Activated CD4-positive, alpha-beta T cell treated with anti-CD3 and anti-CD28 coated beads, Interleukin-2, amount 50 U/mL, for 4 hours (primary cell): Measurements from ENCODE around the gene PRCD.

Experiments used
- DNase-seq, 2 experiments: peaks; one replicate each; pipeline ENCODE4 v3.0.0-alpha.2; 2020

PRCD gene

DNA sequence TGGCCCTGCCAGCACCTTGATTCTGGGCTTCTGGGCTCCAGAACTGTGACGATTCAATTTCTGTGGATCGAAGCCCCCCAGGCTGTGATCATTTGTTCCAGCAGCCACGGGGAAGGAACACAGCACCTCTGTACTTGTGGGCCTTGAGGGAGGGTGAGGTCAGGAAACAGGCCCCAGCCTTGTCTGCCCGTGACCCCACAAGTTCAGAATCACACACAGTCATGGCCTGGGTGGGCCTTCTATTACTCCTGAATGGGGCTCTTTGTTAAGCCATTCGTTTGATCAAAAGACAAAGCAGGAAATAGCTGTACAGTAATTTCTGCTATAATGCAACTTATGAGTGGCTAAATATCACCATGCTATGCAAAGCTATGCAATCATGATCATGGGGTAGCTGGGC is 35.7 kb downstream of the PRCD start:
- DNase-seq: no peak

DNA sequence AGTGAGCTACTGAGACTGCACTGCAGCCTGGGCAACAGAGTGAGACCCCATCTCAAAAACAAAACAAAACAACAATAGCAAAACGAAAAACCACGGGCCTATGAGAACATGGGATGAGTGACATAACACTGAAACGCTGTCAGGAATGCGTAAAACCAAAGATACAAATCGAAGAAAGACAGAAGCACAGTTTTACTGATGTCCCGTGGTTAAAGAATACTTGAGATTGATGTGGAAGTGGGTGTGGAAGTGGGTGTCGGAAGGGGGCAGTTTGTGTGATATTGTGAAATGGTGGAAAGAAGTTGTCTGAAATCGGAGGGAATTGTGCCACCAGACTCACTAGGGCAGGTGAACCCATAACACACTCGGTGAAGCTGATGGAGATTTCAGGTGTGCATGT is 36.3 kb downstream of the PRCD start:
- no peak for DNase-seq

GRCh38 chr17:76577876-76578275 is 38.0 kb downstream of the PRCD start:
- DNase-seq: no peak

DNA sequence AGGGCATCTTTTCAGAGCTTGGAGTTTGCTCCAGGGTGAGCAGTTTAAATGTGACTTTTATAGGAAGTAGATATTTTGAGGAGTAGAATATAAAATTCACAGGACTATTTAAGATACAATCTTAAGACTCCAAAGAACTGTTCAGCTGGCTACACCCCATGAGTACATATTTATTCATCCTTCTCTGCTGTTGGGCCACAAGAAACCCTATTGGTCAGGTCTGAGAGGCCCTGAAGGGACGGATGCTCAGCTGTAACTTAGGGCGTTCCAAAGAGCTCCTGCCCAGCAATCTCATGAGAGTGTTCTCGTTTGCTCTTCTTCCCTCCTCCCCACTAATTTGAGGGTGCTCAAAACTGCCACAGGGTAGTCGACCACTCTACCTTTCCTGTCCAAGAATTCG is 38.5 kb downstream of the PRCD start:
- no peak for DNase-seq

DNA sequence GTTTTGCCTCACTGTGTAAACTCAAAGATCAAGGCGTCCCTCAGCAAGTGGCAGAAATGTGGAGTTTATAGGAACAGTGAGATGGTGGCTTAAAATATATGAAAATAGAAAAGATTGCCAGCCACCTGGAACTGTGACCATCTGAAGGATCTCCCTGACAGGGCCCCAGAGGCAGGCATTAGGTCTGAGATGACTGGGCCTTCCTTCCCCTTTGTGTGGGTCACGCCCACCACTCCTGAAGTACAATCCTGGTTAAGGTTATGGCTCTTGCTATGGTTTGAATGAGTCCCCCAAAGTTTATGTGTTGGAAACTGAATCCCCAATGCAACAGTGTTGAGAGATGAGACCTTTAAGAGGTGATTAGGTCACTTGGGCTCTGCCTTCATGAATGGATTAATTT is 39.4 kb downstream of the PRCD start:
- no peak for DNase-seq

DNA sequence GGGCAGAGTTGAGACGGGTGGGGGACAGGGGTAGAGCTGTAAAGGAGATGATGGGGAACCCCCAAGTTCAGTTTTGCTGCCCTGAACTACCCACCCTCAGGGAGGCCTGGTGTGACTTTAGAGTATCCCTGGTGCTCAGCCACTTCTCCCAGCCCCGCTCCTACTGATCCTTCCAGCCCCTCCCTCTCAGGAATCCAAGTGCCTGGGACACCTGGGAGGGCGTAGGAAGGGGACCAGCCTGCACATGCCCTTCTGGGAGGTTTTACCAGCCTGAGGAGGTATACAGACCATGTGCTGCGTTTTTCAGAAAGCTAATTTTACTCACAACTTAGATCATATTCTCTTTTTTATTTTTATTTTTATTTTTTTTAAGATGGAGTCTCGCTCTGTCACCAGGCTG is 41.7 kb downstream of the PRCD start:
- DNase-seq: no peak

DNA sequence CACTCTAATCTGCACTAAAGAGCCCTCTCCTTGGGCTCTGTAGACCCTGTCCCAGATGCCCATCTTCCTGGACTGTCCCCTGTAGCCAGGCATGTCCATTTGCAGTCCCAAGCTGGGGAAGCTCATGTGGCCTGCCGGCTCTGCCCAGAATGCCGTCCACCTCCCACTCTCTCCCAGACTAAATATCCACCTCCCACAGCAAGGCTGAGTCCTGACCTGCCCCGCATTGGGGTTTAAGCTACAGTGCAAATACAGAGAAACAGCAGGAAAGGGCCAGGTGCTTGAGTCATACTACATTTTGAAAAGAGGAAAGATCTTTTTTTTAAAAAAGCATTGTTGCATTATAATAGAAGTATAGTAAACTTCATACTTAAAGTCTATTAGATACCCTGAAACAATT is 42.8 kb downstream of the PRCD start:
- no peak for DNase-seq

- no peak for DNase-seq
Measured at GRCh38 chr17:76584427-76585032, 44.7 kb downstream of the PRCD start.

DNA sequence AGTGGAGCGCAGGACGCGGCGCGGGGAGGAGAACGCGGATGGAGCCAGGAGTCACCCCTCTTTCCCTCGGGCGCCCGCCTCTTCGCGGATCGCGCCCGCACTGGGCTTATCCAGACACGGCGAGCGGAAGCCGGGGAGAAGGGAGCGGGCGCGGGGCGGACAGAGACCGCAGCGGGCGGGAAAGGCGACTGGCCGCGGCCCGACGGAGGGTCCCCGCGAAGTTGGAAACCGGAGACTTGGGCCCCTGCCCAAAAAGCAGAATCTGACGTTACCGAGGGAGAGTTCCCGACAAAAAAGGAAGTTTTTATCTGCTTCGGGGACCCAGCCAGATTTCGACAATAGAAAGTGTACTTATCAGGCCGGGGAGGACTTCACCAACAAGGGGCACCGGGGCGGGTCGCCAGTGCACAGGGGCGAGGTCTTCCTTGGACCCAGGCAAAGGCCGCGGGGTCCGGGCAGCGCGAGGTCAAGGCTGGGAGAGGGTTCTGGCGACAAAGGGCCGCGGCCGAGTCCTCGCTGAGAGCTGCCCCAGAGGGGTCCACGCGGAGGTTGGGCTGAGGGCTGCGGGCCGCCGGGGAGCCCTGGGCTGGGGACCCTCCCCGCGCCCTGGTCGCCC is 45.3 kb downstream of the PRCD start:
- no peak for DNase-seq

DNA sequence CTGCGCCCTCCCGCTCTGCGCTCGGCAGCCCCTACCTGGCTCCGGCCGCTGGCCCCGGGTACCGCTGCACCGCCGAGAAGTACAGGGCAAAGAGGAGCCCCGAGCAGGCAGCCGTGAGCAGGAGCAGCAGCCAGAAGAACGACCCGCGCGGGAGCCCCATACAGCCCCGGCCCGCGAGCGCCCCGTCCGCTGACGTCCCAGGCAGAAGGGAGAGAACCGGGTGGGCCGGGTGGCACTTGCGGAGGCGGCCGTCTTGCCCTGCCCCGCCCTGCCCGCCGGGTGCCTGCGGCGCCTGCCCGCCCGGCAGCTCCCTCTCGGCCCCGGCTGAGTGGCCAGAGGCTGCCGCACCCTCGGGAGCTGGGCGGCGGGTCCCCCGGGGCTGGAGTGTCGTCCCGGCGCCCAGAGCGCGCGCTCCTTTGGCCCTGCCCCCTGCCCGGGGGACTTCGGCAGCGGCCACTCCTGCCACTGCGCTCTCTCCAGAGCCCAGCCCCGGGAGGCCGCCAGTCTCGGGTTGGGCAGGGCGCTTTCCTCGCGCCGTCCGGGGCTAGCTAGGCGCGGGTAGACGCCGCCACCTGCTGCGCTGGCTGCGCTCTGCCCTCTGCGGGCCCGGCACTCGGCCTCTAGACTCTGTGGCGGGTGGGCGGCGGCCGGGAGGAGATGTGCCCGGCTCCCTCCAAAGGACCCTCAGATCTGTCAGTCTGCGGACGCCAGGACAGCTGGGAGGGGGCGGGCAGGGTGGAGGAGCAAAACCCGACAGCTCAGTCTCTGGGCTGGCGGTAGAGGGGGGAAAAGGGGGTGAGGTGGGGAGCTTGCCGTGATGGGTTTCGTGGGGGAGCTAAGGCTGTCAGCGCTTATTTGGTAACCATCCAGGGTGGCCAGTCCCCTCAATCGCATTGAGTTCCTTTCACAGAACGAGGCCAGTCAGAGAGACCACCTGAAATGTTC is 46.1 kb downstream of the PRCD start, which contains the start of gene ST6GALNAC2:
Gene ST6GALNAC2, minus strand, starts transcription at position 212 of the 945 bp plus-strand sequence. Its CDS starts 52 bp downstream, at position 160.
- DNase-seq: no peak

DNA sequence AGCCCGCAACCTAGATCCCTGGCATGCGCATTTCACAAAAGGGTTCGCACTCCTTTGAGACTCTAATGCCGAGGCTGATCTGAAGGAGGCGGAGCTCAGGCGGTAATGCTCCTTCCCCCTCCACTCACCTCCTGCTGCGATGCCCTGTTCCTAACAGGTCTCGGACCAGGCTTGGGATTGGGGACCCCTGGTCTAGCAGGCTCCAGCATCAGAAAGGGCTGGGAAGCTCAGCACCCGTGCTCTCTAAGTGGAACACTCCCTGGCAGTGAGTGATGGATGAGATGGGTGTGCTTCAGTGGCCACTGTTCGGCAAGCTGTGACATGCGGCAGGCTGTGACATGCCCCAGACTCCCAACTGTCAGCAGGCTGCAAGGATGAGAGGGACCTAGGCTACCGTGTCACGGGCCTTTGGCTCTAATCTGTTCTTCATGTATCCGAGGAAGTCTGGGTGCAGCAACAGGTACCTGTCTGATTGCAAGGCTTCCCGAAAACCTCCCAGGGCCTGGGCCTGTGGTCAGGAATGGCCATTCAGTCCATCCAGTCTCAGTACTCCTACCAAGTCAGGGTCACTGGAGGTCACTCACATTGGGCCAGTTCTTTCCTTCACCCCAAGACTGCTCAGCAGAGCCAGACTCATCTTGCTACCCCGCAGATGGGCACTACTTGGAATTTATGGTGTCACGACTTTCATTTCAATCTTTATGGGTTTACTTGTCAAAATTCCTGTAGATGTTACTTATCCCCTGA is 47.1 kb downstream of the PRCD start:
- no peak for DNase-seq

DNA sequence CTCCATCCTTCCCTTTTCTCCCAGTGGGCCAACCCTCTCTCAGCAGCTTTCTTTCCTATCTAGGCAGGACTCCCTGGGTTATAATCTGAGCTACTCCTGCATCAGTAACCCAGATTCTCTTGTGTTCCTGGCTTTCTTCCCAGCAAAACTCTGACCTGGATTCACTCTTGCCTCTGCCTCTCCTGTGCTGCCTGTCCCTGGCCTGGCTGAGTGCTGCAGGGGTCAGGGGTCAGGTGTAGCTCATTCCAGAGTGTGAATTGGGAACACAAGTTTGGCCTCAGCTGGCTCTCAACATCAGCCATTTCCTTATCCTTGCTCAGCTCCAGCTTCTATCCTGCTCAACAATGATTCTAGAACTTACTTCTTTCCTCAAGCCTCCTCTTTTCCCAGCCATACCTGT is 48.3 kb downstream of the PRCD start:
- no peak for DNase-seq

DNA sequence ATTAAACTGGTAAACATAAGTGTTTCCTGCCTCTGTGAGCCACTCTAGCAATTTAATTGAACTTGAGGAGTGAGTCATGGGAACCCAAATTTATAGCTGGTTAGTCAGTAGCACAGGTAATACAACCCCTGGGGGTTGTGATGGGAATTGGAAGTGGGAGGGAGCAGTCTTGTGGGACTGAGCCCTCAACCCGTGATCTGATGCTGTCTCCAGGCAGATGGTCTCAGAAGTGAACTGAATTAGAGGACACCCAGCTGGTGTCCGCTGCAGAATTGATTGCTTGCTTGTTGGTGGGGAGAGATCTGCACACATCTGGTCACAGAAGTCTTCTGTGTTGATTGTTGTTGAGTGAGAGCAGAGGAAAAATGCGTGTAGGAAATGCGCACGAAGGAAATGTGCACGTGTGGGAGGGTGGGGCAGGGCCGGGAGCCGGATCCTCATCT is 53.6 kb downstream of the PRCD start:
- DNase-seq: no peak

DNA sequence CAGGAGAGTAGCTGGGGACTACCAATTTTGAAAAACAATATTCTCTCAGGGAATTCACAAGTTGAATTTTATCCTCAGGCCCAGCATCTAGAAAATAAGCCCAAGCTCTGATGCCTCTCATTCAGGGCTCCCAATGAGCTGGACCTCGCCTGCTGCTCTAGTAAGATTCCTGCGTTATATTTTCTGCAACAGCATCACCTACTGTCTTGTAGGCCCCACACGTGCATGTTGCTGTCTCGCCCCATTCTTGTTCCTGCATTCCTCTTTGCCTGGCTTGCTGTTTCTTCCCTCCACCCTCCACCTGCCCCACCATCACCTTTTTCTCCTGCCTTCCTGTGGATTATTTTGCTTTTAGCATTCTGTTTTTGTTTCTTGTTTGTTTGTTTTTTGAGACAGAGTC is 54.1 kb downstream of the PRCD start:
- DNase-seq: no peak

- no peak for DNase-seq
Measured at GRCh38 chr17:76594690-76595089, 54.8 kb downstream of the PRCD start.
